Activated CD4-positive, alpha-beta memory T cell treated with anti-CD3 and anti-CD28 coated beads for 36 hours (primary cell): ENCODE data around the gene MAN1A1. TPM values are rescaled to one million over a fixed set of nuclear protein-coding genes. Genes with fewer than 3 reads are reported as not detected.

Source experiments
- CTCF ChIA-PET: fragments of 350-600 bp; sonication (Branson Sonifier 250); formaldehyde crosslinking; loops from one replicate; lab custom pipeline; 2021; ENCODE audit warnings: antibody characterized with exemption, inconsistent platforms; lab: Charles Lee
- POLR2A ChIA-PET: fragments of 350-600 bp; sonication (Branson Sonifier 250); formaldehyde crosslinking; loops from one replicate; lab custom pipeline; 2021; ENCODE audit warnings: antibody characterized with exemption; lab: Charles Lee
- DNase-seq: peaks from one replicate; pipeline ENCODE4 v3.0.0-alpha.2; 2020
- H3K27ac Mint-ChIP-seq: one replicate; pipeline ENCODE4 v1.8.0; 2021; ENCODE audit warnings: mixed read lengths
- H3K27me3 Mint-ChIP-seq: one replicate; pipeline ENCODE4 v1.8.0; 2021; ENCODE audit warnings: mixed read lengths
- H3K36me3 Mint-ChIP-seq: one replicate; pipeline ENCODE4 v1.8.0; 2021; ENCODE audit warnings: mixed read lengths
- H3K4me1 Mint-ChIP-seq: one replicate; pipeline ENCODE4 v1.8.0; 2021; ENCODE audit warnings: low read depth, mixed read lengths
- H3K4me3 Mint-ChIP-seq: one replicate; pipeline ENCODE4 v1.8.0; 2021; ENCODE audit warnings: mild to moderate bottlenecking, mixed read lengths
- H3K9me3 Mint-ChIP-seq: one replicate; pipeline ENCODE4 v1.8.0; 2021; ENCODE audit warnings: mixed read lengths
- intact Hi-C: fragments of 100-400 bp; cut with micrococcal nuclease; formaldehyde crosslinking; loops from one replicate; pipeline ENCODE4 v1.15.1; 2023
- total RNA-seq, 2 experiments: library from RNA; stranded (reverse); gene quantifications; one replicate each; pipeline ENCODE4 v1.2.3, GENCODE V29; 2021

The MAN1A1 gene
- total RNA-seq, 2 experiments from 2014 or later = 21.8 to 23.9 TPM

DNA sequence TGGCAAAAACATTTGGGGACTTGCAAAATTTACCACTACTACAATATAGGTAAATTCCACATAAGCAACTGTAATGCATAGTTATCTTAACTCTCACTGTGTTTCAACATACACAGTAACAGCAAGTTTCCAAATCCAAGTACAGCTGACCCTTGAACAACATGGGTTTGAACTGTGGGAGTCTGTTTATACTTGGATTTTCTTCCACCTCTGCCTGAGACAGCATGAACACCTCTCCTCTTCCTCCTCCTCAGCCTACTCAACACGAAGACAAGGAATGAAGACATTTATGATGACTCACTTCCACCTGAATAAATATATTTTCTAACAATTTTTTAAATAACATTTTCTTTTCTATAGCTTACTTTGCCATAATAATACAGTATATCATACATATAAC is 25.6 kb downstream of the MAN1A1 start:
- H3K36me3 Mint-ChIP-seq = no peaks in the 10 kb centered on the region
- H3K4me1 Mint-ChIP-seq = peaks cover 19% of the 10 kb centered on the region
- intact Hi-C loops = no loop called here
- no peak overlapping the region for H3K27ac Mint-ChIP-seq
- POLR2A ChIA-PET = no interaction called here
- no peak overlapping the region for H3K4me3 Mint-ChIP-seq
- no peaks in the 10 kb centered on the region for H3K27me3 Mint-ChIP-seq
- no peaks in the 10 kb centered on the region for H3K9me3 Mint-ChIP-seq
- CTCF ChIA-PET = interaction anchor here (0.6 kb wide), 1 partner anchor 19 kb away, joined by 3 read pairs; no protein-coding TSS in a partner anchor
- no peak for DNase-seq

DNA sequence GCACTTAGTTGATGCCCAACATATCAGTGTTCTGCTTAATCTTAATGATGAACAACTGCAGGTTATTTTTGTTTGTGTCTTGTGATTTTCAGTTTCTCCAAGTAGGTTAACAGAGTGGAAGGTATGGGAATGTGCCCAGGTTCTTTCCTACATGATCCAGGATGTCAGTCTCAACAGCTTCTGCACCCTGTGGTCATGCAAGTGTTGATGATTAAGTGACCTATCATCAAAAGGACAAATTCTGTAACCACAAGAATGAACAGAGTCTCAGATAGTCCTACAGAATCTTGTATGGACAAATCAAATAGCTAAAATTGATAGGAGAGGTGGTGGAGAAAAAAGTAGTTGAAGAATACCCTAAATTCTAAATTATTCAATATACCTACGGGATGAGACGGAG is 26.1 kb downstream of the MAN1A1 start:
- CTCF ChIA-PET = no interaction called here
- peaks cover 19% of the 10 kb centered on the region for H3K4me1 Mint-ChIP-seq
- no peak for DNase-seq
- no peak overlapping the region for H3K4me3 Mint-ChIP-seq
- H3K9me3 Mint-ChIP-seq = no peaks in the 10 kb centered on the region
- no peak overlapping the region for H3K27ac Mint-ChIP-seq
- no peaks in the 10 kb centered on the region for H3K36me3 Mint-ChIP-seq
- intact Hi-C loops = no loop called here
- H3K27me3 Mint-ChIP-seq = no peaks in the 10 kb centered on the region
- POLR2A ChIA-PET = no interaction called here

DNA sequence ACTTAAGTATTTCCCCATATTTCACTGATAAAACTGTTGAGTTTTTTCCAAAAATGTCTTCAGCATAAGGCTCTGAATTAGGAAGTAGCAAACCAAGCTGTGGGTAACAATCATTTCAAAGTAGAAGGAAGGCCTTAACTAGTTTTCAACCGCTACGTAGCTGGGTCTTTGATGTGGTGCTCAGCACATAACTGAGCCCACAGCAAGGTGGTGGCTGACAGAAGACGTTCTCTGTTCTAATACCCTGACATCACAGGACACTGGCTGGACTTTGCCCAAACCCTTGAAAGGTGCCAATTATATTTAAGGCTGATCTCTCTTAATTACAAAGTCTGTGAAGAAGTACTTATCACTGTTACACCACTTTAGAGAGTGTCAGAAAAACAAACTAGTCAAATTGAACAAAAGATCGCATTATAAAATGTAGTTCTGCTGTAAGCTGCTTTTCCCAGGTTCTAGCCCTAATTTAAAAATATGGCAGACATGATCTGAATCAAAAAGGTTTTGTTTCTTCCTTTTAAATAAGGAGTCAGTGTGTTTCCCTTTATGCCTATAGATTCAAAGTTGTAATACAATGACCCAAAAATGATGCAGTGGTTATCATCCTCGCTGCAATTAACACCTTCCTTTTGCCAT is 26.7 kb downstream of the MAN1A1 start:
- CTCF ChIA-PET = interaction anchor here (1.0 kb wide), 1 partner anchor 11 kb away, joined by 3 read pairs; no protein-coding TSS in a partner anchor
- H3K4me1 Mint-ChIP-seq = peaks cover 19% of the 10 kb centered on the region
- no peaks in the 10 kb centered on the region for H3K9me3 Mint-ChIP-seq
- peak; percentile 38 for DNase-seq
- no peaks in the 10 kb centered on the region for H3K27me3 Mint-ChIP-seq
- H3K36me3 Mint-ChIP-seq = no peaks in the 10 kb centered on the region
- POLR2A ChIA-PET = no interaction called here
- intact Hi-C loops = no loop called here
- no peak overlapping the region for H3K27ac Mint-ChIP-seq
- no peak overlapping the region for H3K4me3 Mint-ChIP-seq

DNA sequence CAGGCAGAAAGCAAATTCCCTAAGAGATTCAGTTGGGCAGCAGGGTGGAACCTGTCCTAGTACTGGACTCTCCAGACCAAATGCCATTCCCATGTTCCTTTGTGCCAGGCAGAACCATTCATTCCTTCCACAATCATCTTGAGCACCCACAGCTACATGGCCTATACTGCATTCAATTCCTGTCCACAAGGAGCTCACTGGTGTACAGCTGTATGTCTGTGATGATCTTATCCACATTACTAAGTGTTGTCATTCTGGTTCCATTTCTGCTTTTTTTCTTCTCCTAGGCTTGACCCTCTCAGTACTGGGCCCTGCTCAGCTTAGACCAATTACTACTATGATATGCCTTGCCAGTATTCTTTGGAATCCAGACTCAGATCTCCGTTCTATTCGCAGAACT is 27.5 kb downstream of the MAN1A1 start:
- CTCF ChIA-PET = interaction anchor here (1.0 kb wide), 1 partner anchor 12 kb away, joined by 3 read pairs; no protein-coding TSS in a partner anchor
- H3K27me3 Mint-ChIP-seq = no peaks in the 10 kb centered on the region
- no peak overlapping the region for H3K27ac Mint-ChIP-seq
- H3K4me1 Mint-ChIP-seq = peaks cover 19% of the 10 kb centered on the region
- DNase-seq = no peak
- POLR2A ChIA-PET = no interaction called here
- no peaks in the 10 kb centered on the region for H3K9me3 Mint-ChIP-seq
- H3K4me3 Mint-ChIP-seq = no peak overlapping the region
- intact Hi-C loops = no loop called here
- H3K36me3 Mint-ChIP-seq = no peaks in the 10 kb centered on the region

DNA sequence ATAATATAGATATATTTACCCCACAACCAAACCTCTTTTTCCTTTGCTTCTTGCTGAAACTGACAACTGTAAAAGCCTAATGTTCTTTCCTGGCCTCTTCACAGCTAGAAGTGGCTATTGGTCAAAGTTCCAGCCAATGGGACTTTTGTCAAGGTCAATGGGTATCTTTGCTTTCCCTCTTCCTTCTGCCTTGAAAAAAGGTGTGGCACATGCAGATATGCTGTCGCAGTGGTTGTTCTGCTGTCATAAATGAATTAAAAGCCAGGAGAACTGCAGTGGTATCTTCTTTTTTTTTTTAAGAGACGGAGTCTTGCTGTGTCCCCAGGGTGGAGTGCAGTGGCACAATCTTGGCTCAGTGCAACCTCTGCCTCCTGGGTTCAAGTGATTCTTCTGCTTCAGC is 29.9 kb downstream of the MAN1A1 start:
- Mint-ChIP-seq H3K36me3 (no peaks in the 10 kb centered on the region), H3K4me3 (no peak overlapping the region), H3K4me1 (peaks cover 31% of the 10 kb centered on the region), H3K27me3 (no peaks in the 10 kb centered on the region), H3K27ac (no peak overlapping the region), H3K9me3 (no peaks in the 10 kb centered on the region)
- no peak for DNase-seq
- intact Hi-C loops = loop anchor here (10.0 kb wide), 1 partner anchor 425 kb away; the partner anchor contains the start of gene ASF1A
- CTCF ChIA-PET = no interaction called here
- POLR2A ChIA-PET = no interaction called here

DNA sequence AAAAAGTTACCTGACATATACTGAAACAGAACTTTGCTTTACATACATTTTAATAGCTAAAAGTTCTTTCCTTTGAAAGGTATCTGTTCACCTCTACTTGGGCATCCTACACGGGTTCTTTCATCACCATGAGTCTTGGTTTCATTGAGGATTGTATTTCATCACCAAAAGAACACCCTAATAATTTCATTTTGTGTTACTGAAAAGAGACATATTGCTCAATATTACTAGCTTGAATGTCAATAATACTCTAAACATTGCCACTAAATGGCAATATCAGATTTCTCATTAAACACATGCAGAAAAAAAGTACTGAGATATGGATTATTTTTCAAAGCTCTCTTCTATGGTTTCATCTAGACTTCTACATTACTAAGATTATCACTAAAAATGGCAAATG is 30.8 kb downstream of the MAN1A1 start:
- Mint-ChIP-seq H3K4me3 (no peak overlapping the region), H3K9me3 (no peaks in the 10 kb centered on the region), H3K27me3 (no peaks in the 10 kb centered on the region), H3K27ac (no peak overlapping the region), H3K4me1 (peaks cover 40% of the 10 kb centered on the region), H3K36me3 (no peaks in the 10 kb centered on the region)
- DNase-seq = no peak
- CTCF ChIA-PET = no interaction called here
- intact Hi-C loops = loop anchor here (10.0 kb wide), 1 partner anchor 424 kb away; the partner anchor contains the start of gene ASF1A
- POLR2A ChIA-PET = no interaction called here

DNA sequence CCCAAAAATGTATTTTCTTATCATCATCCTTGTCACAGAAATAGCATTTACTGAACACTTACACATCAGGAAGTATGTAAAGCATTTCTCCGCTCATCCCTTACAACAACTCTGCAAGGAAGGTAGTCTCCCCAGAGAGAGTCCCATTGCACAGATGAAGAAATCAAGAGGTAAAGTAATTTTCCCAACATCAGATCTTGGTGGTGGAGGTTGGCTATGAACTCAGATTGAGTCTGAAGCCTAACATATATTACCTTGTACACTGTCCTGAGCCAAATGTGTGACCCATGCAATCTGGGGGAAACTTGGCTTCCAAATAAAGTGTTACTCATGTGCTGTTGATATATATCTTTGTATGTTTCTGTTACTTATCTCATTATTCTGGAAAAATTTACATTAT is 31.4 kb downstream of the MAN1A1 start:
- H3K27ac Mint-ChIP-seq = no peak overlapping the region
- H3K27me3 Mint-ChIP-seq = no peaks in the 10 kb centered on the region
- no peak overlapping the region for H3K4me3 Mint-ChIP-seq
- CTCF ChIA-PET = no interaction called here
- intact Hi-C loops = loop anchor here (10.0 kb wide), 1 partner anchor 423 kb away; the partner anchor contains the start of gene ASF1A
- H3K9me3 Mint-ChIP-seq = no peaks in the 10 kb centered on the region
- POLR2A ChIA-PET = no interaction called here
- no peaks in the 10 kb centered on the region for H3K36me3 Mint-ChIP-seq
- DNase-seq = no peak
- H3K4me1 Mint-ChIP-seq = peaks cover 41% of the 10 kb centered on the region

DNA sequence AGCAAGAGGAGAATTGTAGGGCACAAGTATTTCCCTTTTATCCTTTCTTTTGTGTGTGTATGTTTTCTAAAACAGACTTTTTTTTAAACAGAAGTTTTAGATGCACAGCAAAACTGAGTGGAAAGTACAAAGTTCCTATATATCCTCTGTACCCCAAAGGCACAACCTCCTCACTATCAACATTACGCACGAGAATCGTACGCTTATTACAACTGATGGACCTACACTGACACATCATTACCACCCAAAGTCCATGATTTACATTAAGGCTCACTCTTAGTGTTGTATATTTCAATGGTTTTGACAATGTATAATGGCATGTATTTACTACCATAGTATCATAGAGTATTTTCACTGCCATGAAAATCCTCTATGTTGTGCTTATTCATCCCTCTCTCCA is 32.6 kb downstream of the MAN1A1 start:
- Mint-ChIP-seq H3K27me3 (no peaks in the 10 kb centered on the region), H3K36me3 (no peaks in the 10 kb centered on the region), H3K4me1 (peaks cover 42% of the 10 kb centered on the region), H3K9me3 (no peaks in the 10 kb centered on the region), H3K27ac (no peak overlapping the region), H3K4me3 (no peak overlapping the region)
- no peak for DNase-seq
- ChIA-PET POLR2A (no interaction called here), CTCF (interaction anchor here (1.0 kb wide), 1 partner anchor 34 kb away, joined by 3 read pairs; no protein-coding TSS in a partner anchor)
- intact Hi-C loops = loop anchor here (10.0 kb wide), 1 partner anchor 422 kb away; the partner anchor contains the start of gene ASF1A

DNA sequence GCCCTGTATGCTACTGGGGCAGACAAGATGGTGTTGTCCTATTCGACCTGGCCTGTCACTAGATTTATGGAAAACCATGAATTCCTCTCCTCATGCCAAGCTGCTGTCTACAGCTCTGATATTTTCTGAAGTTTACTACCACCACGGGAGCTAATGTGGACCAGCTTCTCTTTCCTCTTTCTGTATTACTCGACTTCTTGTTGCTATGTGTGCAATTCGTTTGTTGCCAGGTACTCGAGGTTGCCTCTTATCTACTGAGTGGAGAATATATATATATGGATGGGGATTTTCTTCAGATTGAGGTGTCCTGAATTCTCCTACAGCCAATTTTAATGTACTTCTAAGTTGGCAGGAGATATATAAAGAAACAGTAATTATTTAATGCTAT is 34.7 kb downstream of the MAN1A1 start:
- peaks cover 53% of the 10 kb centered on the region for H3K4me1 Mint-ChIP-seq
- H3K27me3 Mint-ChIP-seq = no peaks in the 10 kb centered on the region
- no peaks in the 10 kb centered on the region for H3K36me3 Mint-ChIP-seq
- POLR2A ChIA-PET = interaction anchor here (1.8 to 3.8 kb wide), 2 partner anchors 33 to 36 kb away, joined by 15 to 20 read pairs; no protein-coding TSS in a partner anchor
- H3K4me3 Mint-ChIP-seq = peak overlapping the region; percentile 22
- intact Hi-C loops = loop anchor here (1.0 to 10.0 kb wide), 6 partner anchors 35 to 470 kb away; partner anchors contain the start of gene ASF1A
- H3K27ac Mint-ChIP-seq = peak overlapping the region; percentile 89
- DNase-seq = no peak
- H3K9me3 Mint-ChIP-seq = no peaks in the 10 kb centered on the region
- CTCF ChIA-PET = interaction anchor here (1.1 to 1.7 kb wide), 6 partner anchors 19 to 170 kb away, joined by 3 to 5 read pairs (median 4); no protein-coding TSS in a partner anchor

DNA sequence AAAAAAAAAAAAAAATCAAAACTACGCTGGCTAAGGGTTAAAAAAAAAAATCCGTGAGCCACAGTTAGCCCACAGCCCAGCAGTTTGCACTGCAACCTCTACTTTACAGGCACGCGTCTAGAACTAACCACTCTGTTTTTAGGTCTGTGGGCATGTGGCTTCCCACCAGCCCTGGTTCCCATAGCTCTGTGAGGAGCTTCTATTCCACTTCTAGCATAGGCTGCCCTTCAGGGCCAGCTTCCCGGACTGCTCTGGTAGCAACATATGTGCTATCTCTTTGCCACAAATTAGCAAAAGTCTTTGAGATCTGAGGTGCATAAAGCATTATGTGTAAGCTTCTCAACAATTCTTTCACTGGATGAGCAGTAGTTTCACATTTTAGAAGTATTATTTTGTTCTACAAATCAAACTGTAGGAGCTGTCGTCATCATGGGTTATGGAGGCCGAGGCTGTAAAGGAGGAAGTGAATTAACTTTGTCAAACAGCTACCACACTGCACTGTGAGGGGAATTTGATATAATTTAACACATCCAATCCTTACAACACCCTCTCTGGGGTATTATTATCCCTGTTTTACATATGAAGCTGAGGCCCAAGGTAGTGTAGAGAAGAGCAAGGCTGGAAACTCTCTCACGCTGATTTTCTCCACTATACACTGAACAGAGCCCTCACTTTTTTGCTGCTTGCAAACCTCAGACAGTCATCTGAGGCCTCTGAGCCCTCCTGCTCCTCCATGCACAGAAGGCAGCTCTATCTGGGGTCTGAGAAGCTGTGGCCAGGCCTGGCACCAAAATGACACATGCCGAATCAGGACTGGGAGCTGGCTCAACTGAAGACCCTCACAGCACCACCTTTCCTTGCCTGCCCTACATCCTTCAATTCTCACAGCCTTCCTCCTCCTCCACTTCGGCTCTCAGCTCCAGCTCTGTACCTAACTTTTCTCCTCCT is 35.4 kb downstream of the MAN1A1 start:
- Mint-ChIP-seq H3K4me1 (peaks cover 56% of the 10 kb centered on the region), H3K9me3 (no peaks in the 10 kb centered on the region), H3K27ac (peak overlapping the region; percentile 89), H3K27me3 (no peaks in the 10 kb centered on the region), H3K36me3 (no peaks in the 10 kb centered on the region), H3K4me3 (peak overlapping the region; percentile 22)
- DNase-seq = peak; percentile 61
- intact Hi-C loops = loop anchor here (1.0 to 10.0 kb wide), 6 partner anchors 36 to 469 kb away; partner anchors contain the start of gene ASF1A
- POLR2A ChIA-PET = interaction anchor here (0.9 to 3.8 kb wide), 3 partner anchors 25 to 36 kb away, joined by 4 to 20 read pairs (median 15); no protein-coding TSS in a partner anchor
- CTCF ChIA-PET = interaction anchor here (1.1 to 1.7 kb wide), 5 partner anchors 27 to 169 kb away, joined by 3 to 5 read pairs (median 3); no protein-coding TSS in a partner anchor

DNA sequence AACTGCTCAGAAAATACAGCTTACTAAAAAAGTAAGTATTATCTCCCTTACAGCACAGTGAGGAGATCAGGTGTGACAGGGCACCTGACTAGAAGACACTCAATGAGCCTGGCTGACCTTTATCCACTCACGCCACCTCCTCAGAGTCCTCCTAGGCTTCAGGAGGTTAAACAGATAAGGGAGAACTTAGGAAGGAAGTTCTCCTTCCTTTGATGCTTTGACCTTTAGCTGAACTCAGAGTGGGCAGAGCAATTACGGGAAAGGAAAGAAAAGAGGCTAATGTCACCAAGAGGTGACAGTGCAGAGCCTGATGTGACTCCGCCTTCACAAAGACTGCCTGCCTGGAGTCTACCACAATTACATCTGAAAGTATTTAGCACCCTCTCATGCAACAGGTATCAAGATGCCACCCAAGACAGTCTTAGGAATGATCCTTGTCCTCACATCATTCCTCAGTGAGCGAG is 36.7 kb downstream of the MAN1A1 start:
- Mint-ChIP-seq H3K4me1 (peaks cover 64% of the 10 kb centered on the region), H3K27ac (peak overlapping the region; percentile 89), H3K4me3 (peak overlapping the region; percentile 44), H3K36me3 (no peaks in the 10 kb centered on the region), H3K9me3 (no peaks in the 10 kb centered on the region), H3K27me3 (no peaks in the 10 kb centered on the region)
- POLR2A ChIA-PET = interaction anchor here (3.8 kb wide), 1 partner anchor 38 kb away, joined by 20 read pairs; no protein-coding TSS in a partner anchor
- intact Hi-C loops = loop anchor here (1.0 to 10.0 kb wide), 3 partner anchors 18 to 418 kb away; partner anchors contain the start of gene ASF1A
- CTCF ChIA-PET = no interaction called here
- peak; percentile 52 for DNase-seq
